ENCODE results near the gene USF1.

DNA sequence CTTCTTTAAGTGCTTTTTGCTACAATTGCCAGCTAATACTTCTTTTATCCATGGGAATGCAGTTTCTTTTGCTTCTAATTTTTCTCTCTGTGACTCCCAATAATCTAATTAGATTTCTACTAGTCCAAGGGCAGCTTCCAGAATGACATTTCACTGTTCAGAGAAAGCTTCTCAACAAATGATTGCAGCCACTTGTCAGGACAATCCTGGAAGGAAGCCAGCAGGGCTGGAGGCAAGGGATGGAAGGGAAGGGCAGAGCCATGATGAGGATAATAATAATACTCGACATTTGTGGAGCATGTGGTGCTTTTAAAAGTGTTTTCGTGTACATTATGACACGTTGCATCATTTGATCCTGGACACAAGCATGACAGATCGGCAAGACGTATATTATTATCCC is 44.3 kb downstream of the USF1 start:
- TF ChIP-seq, protein P1, sequence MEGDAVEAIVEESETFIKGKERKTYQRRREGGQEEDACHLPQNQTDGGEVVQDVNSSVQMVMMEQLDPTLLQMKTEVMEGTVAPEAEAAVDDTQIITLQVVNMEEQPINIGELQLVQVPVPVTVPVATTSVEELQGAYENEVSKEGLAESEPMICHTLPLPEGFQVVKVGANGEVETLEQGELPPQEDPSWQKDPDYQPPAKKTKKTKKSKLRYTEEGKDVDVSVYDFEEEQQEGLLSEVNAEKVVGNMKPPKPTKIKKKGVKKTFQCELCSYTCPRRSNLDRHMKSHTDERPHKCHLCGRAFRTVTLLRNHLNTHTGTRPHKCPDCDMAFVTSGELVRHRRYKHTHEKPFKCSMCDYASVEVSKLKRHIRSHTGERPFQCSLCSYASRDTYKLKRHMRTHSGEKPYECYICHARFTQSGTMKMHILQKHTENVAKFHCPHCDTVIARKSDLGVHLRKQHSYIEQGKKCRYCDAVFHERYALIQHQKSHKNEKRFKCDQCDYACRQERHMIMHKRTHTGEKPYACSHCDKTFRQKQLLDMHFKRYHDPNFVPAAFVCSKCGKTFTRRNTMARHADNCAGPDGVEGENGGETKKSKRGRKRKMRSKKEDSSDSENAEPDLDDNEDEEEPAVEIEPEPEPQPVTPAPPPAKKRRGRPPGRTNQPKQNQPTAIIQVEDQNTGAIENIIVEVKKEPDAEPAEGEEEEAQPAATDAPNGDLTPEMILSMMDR (conservative IDR thresholded peaks at IDR 0.05; ENCODE audit: low read length): no peak
- no peak for TF ChIP-seq EZH2phosphoT487 (IDR thresholded peaks at IDR 0.05; ENCODE audit: borderline replicate concordance, low read depth, low read length)
